HCEC 1CT (cell line): ENCODE results near the gene CHST9.
"Not testable (repeated sequence)": the region's sequence is repeated elsewhere in the genome, so short reads cannot be mapped to it uniquely, and the experiment has no call there.

ENCODE experiments used
- DNase-seq: peaks from one replicate; pipeline ENCODE4 v3.0.0-alpha.2; 2017

The CHST9 gene

GRCh38 chr18:27093290-27093689 is 91.8 kb downstream of the CHST9 start:
- not testable (repeated sequence) for DNase-seq

GRCh38 chr18:27081701-27082100 is 103.4 kb downstream of the CHST9 start:
- no peak for DNase-seq

- DNase-seq = no peak
Observed at GRCh38 chr18:27075828-27076227, 109.3 kb downstream of the CHST9 start.

GRCh38 chr18:27073404-27073830 is 111.7 kb downstream of the CHST9 start:
- DNase-seq = no peak

GRCh38 chr18:27064673-27065072 is 120.4 kb downstream of the CHST9 start:
- no peak for DNase-seq

- DNase-seq = no peak
Observed at GRCh38 chr18:27062802-27063201, 122.3 kb downstream of the CHST9 start.

GRCh38 chr18:27061488-27062095 is 123.5 kb downstream of the CHST9 start:
- DNase-seq = no peak

- DNase-seq = no peak
Observed at GRCh38 chr18:27057519-27058234, 127.4 kb downstream of the CHST9 start.

- no peak for DNase-seq
Observed at GRCh38 chr18:27054926-27055325, 130.2 kb downstream of the CHST9 start.

GRCh38 chr18:27049969-27050368 is 135.1 kb downstream of the CHST9 start:
- no peak for DNase-seq

GRCh38 chr18:27045342-27045741 is 139.8 kb downstream of the CHST9 start:
- no peak for DNase-seq

- no peak for DNase-seq
Observed at GRCh38 chr18:27042177-27042576, 142.9 kb downstream of the CHST9 start.

- DNase-seq = no peak
Observed at GRCh38 chr18:27040796-27041195, 144.3 kb downstream of the CHST9 start.

- no peak for DNase-seq
Observed at GRCh38 chr18:27033722-27034121, 151.4 kb downstream of the CHST9 start.

- DNase-seq = no peak
Observed at GRCh38 chr18:27030421-27030820, 154.7 kb downstream of the CHST9 start.

GRCh38 chr18:27022477-27022876 is 162.6 kb downstream of the CHST9 start:
- DNase-seq = no peak

GRCh38 chr18:27017901-27018500 is 167.1 kb downstream of the CHST9 start:
- no peak for DNase-seq

GRCh38 chr18:27014841-27015240 is 170.3 kb downstream of the CHST9 start:
- DNase-seq = no peak

GRCh38 chr18:27010784-27011183 is 174.3 kb downstream of the CHST9 start:
- no peak for DNase-seq

- no peak for DNase-seq
Observed at GRCh38 chr18:27009293-27009692, 175.8 kb downstream of the CHST9 start.

- DNase-seq = no peak
Observed at GRCh38 chr18:27008575-27008974, 176.5 kb downstream of the CHST9 start.

- DNase-seq = no peak
Observed at GRCh38 chr18:27007880-27008279, 177.2 kb downstream of the CHST9 start.

- no peak for DNase-seq
Observed at GRCh38 chr18:27005589-27005988, 179.5 kb downstream of the CHST9 start.
